Stimulated activated memory B cell treated with anti-CD40 and anti-IgM and Interleukin-4, amounts not matched to agents 10 μg/mL and 1 μg/mL and 100 μg/mL, for 72 hours (primary cell): ENCODE measurements around the gene CNIH4.
A peak's percentile ranks its signal among the peaks of the same experiment; 100 is the strongest.

Experiments used
- ATAC-seq: fragments of 150-1000 bp; cut with Tn5 transposase; 2 replicates; pipeline ENCODE4 v1.10.0; 2021
- H3K27ac Mint-ChIP-seq: one replicate; pipeline ENCODE4 v1.8.0; 2022; ENCODE audit warnings: mild to moderate bottlenecking, mixed read lengths
- H3K27me3 Mint-ChIP-seq: one replicate; pipeline ENCODE4 v1.8.0; 2022; ENCODE audit warnings: mixed read lengths
- H3K36me3 Mint-ChIP-seq: one replicate; pipeline ENCODE4 v1.8.0; 2022; ENCODE audit warnings: mixed read lengths
- H3K4me1 Mint-ChIP-seq: one replicate; pipeline ENCODE4 v1.8.0; 2022; ENCODE audit warnings: mixed read lengths
- H3K4me3 Mint-ChIP-seq: one replicate; pipeline ENCODE4 v1.8.0; 2022; ENCODE audit warnings: mild to moderate bottlenecking, moderate library complexity, mixed read lengths
- H3K9me3 Mint-ChIP-seq: one replicate; pipeline ENCODE4 v1.8.0; 2022; ENCODE audit warnings: mixed read lengths

The CNIH4 gene

GRCh38 chr1:224377676-224378006 is 21.0 kb downstream of the CNIH4 start:
- Mint-ChIP-seq H3K36me3 (peaks cover 46% of the 10 kb centered on the region), H3K4me3 (no peak overlapping the region)

GRCh38 chr1:224378855-224379631 is 22.4 kb downstream of the CNIH4 start:
- Mint-ChIP-seq H3K27me3 (no peaks in the 10 kb centered on the region), H3K4me3 (no peak overlapping the region), H3K4me1 (peaks cover 24% of the 10 kb centered on the region), H3K36me3 (peaks cover 40% of the 10 kb centered on the region), H3K27ac (no peak overlapping the region), H3K9me3 (no peaks in the 10 kb centered on the region)
- ATAC-seq = peak; percentile 70

More at GRCh38 chr1:224377676-224378006, 21.0 kb downstream of the CNIH4 start:
- peaks cover 24% of the 10 kb centered on the region for H3K4me1 Mint-ChIP-seq
- no peaks in the 10 kb centered on the region for H3K9me3 Mint-ChIP-seq
- no peak for ATAC-seq
- no peaks in the 10 kb centered on the region for H3K27me3 Mint-ChIP-seq
- H3K27ac Mint-ChIP-seq = no peak overlapping the region

GRCh38 chr1:224380003-224380402 is 23.3 kb downstream of the CNIH4 start:
- Mint-ChIP-seq H3K9me3 (no peaks in the 10 kb centered on the region), H3K27me3 (no peaks in the 10 kb centered on the region), H3K36me3 (peaks cover 39% of the 10 kb centered on the region), H3K4me1 (peaks cover 24% of the 10 kb centered on the region), H3K27ac (no peak overlapping the region), H3K4me3 (no peak overlapping the region)
- ATAC-seq = peak; percentile 72

GRCh38 chr1:224381880-224382548 is 25.3 kb downstream of the CNIH4 start:
- no peak for ATAC-seq
- no peaks in the 10 kb centered on the region for H3K27me3 Mint-ChIP-seq
- no peaks in the 10 kb centered on the region for H3K9me3 Mint-ChIP-seq
- H3K36me3 Mint-ChIP-seq = peaks cover 19% of the 10 kb centered on the region
- peaks cover 24% of the 10 kb centered on the region for H3K4me1 Mint-ChIP-seq
- no peak overlapping the region for H3K27ac Mint-ChIP-seq
- no peak overlapping the region for H3K4me3 Mint-ChIP-seq

GRCh38 chr1:224383218-224383617 is 26.5 kb downstream of the CNIH4 start:
- Mint-ChIP-seq H3K4me3 (no peak overlapping the region), H3K27me3 (no peaks in the 10 kb centered on the region), H3K9me3 (no peaks in the 10 kb centered on the region), H3K27ac (peak overlapping the region; percentile 42), H3K36me3 (peaks cover 11% of the 10 kb centered on the region), H3K4me1 (peaks cover 24% of the 10 kb centered on the region)
- no peak for ATAC-seq

GRCh38 chr1:224387302-224387912 is 30.7 kb downstream of the CNIH4 start:
- H3K36me3 Mint-ChIP-seq = peaks cover 29% of the 10 kb centered on the region
- ATAC-seq = no peak
- no peak overlapping the region for H3K27ac Mint-ChIP-seq
- H3K9me3 Mint-ChIP-seq = no peaks in the 10 kb centered on the region
- no peaks in the 10 kb centered on the region for H3K4me1 Mint-ChIP-seq
- H3K27me3 Mint-ChIP-seq = no peaks in the 10 kb centered on the region
- H3K4me3 Mint-ChIP-seq = no peak overlapping the region

GRCh38 chr1:224387943-224388342 is 31.3 kb downstream of the CNIH4 start:
- no peaks in the 10 kb centered on the region for H3K27me3 Mint-ChIP-seq
- no peak overlapping the region for H3K27ac Mint-ChIP-seq
- no peaks in the 10 kb centered on the region for H3K4me1 Mint-ChIP-seq

GRCh38 chr1:224390517-224390916 is 33.8 kb downstream of the CNIH4 start:
- H3K27ac Mint-ChIP-seq = no peak overlapping the region
- H3K9me3 Mint-ChIP-seq = no peaks in the 10 kb centered on the region
- no peak overlapping the region for H3K4me3 Mint-ChIP-seq
- no peak for ATAC-seq
- H3K27me3 Mint-ChIP-seq = no peaks in the 10 kb centered on the region
- H3K4me1 Mint-ChIP-seq = no peaks in the 10 kb centered on the region
- peaks cover 25% of the 10 kb centered on the region for H3K36me3 Mint-ChIP-seq

More at GRCh38 chr1:224387943-224388342, 31.3 kb downstream of the CNIH4 start:
- Mint-ChIP-seq H3K4me3 (no peak overlapping the region), H3K9me3 (no peaks in the 10 kb centered on the region), H3K36me3 (peaks cover 34% of the 10 kb centered on the region)
- ATAC-seq = no peak

GRCh38 chr1:224392411-224393249 is 36.0 kb downstream of the CNIH4 start:
- ATAC-seq = no peak
- peaks cover 36% of the 10 kb centered on the region for H3K36me3 Mint-ChIP-seq
- H3K9me3 Mint-ChIP-seq = no peaks in the 10 kb centered on the region
- no peak overlapping the region for H3K4me3 Mint-ChIP-seq
- no peaks in the 10 kb centered on the region for H3K27me3 Mint-ChIP-seq
- H3K27ac Mint-ChIP-seq = no peak overlapping the region
- H3K4me1 Mint-ChIP-seq = no peaks in the 10 kb centered on the region

- Mint-ChIP-seq H3K36me3 (peaks cover 41% of the 10 kb centered on the region), H3K9me3 (no peaks in the 10 kb centered on the region), H3K27ac (no peak overlapping the region), H3K4me1 (no peaks in the 10 kb centered on the region), H3K27me3 (no peaks in the 10 kb centered on the region), H3K4me3 (no peak overlapping the region)
- ATAC-seq = no peak
Observed at GRCh38 chr1:224393294-224393693, 36.6 kb downstream of the CNIH4 start.

GRCh38 chr1:224399887-224400286 is 43.2 kb downstream of the CNIH4 start:
- Mint-ChIP-seq H3K27me3 (no peaks in the 10 kb centered on the region), H3K4me1 (no peaks in the 10 kb centered on the region), H3K36me3 (peaks cover 36% of the 10 kb centered on the region), H3K9me3 (no peaks in the 10 kb centered on the region), H3K27ac (no peak overlapping the region), H3K4me3 (no peak overlapping the region)
- no peak for ATAC-seq

- H3K36me3 Mint-ChIP-seq = peaks cover 43% of the 10 kb centered on the region
- no peak for ATAC-seq
Observed at GRCh38 chr1:224402472-224403036, 45.9 kb downstream of the CNIH4 start.

GRCh38 chr1:224404916-224405603 is 48.4 kb downstream of the CNIH4 start:
- no peaks in the 10 kb centered on the region for H3K27me3 Mint-ChIP-seq
- H3K36me3 Mint-ChIP-seq = peaks cover 38% of the 10 kb centered on the region
- H3K27ac Mint-ChIP-seq = no peak overlapping the region
- H3K4me1 Mint-ChIP-seq = peaks cover 7% of the 10 kb centered on the region
- no peak overlapping the region for H3K4me3 Mint-ChIP-seq
- H3K9me3 Mint-ChIP-seq = no peaks in the 10 kb centered on the region
- no peak for ATAC-seq

More at GRCh38 chr1:224402472-224403036, 45.9 kb downstream of the CNIH4 start:
- H3K27ac Mint-ChIP-seq = no peak overlapping the region
- H3K27me3 Mint-ChIP-seq = no peaks in the 10 kb centered on the region
- H3K4me1 Mint-ChIP-seq = peaks cover 7% of the 10 kb centered on the region
- no peak overlapping the region for H3K4me3 Mint-ChIP-seq
- H3K9me3 Mint-ChIP-seq = no peaks in the 10 kb centered on the region

GRCh38 chr1:224405604-224405970 is 48.9 kb downstream of the CNIH4 start:
- peaks cover 40% of the 10 kb centered on the region for H3K36me3 Mint-ChIP-seq
- H3K4me1 Mint-ChIP-seq = peaks cover 7% of the 10 kb centered on the region
- peak overlapping the region; percentile 57 for H3K27ac Mint-ChIP-seq
- no peak overlapping the region for H3K4me3 Mint-ChIP-seq
- no peaks in the 10 kb centered on the region for H3K9me3 Mint-ChIP-seq
- ATAC-seq = no peak
- H3K27me3 Mint-ChIP-seq = no peaks in the 10 kb centered on the region
